HG03097 (cell line): ENCODE data around the gene CHIT1.
"Not testable (repeated sequence)": the region's sequence is repeated elsewhere in the genome, so short reads cannot be mapped to it uniquely, and the experiment has no call there.

Source experiments
- ATAC-seq: cut with Tn5 transposase; IDR thresholded peaks from one replicate; pipeline ENCODE4 v1.9.1; 2021; ENCODE audit not compliant: unreplicated experiment, low FRiP score

CHIT1 gene

DNA sequence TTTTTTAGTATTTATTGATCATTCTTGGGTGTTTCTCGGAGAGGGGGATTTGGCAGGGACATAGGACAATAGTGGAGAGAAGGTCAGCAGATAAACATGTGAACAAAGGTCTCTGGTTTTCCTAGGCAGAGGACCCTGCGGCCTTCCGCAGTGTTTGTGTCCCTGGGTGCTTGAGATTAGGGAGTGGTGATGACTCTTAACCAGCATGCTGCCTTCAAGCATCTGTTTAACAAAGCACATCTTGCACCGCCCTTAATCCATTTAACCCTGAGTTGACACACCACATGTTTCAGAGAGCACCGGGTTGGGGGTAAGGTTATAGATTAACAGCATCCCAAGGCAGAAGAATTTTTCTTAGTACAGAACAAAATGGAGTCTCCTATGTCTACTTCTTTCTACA lies 36.7 kb upstream of the CHIT1 start:
- not testable (repeated sequence) for ATAC-seq

DNA sequence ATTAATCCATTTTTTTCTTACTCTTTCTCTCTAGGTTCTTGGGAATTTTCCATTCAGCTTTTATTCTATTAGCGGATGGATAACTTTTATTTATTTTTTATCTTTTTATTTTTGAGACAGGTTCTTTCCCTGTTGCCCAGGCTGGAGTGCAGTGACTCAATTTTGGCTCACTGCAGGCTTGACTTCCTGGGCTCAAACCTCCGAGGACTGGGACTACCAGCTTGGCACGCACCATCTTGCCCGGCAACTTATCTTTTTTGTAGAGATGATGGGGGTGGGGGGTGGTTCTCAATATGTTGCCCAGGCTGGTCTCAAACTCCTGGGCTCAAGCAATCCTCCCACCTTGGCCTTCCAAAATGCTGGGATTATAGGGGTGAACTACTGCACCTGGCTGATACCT lies 36.1 kb upstream of the CHIT1 start:
- ATAC-seq, result no peak

GRCh38 chr1:203264052-203264501 lies 34.6 kb upstream of the CHIT1 start:
- no peak for ATAC-seq

- ATAC-seq, result no peak
Observed at GRCh38 chr1:203263496-203263895, 34.0 kb upstream of the CHIT1 start.

- not testable (repeated sequence) for ATAC-seq
Observed at GRCh38 chr1:203256636-203257035, 27.2 kb upstream of the CHIT1 start.

- not testable (repeated sequence) for ATAC-seq
Observed at GRCh38 chr1:203254782-203255181, 25.3 kb upstream of the CHIT1 start.

DNA sequence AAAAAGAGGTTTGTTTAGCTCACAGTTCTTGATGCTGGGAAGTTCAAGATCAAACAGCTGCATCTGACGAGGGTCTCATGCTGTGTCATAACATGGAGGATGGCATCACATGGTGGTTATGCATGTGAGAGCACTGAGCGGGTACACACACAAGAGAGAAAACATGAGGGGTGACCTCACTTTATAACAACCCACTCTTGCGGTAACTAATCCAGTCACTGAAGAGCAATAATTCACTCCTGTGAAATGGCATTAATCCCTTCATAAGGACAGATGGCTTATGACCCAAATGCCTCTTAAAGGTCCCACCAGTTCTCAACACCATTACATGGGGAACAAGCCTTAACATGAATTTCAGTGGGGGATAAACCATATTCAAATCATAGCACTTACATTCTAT lies 23.2 kb upstream of the CHIT1 start:
- no peak for ATAC-seq

GRCh38 chr1:203251466-203251865 lies 22.0 kb upstream of the CHIT1 start:
- ATAC-seq, result no peak

DNA sequence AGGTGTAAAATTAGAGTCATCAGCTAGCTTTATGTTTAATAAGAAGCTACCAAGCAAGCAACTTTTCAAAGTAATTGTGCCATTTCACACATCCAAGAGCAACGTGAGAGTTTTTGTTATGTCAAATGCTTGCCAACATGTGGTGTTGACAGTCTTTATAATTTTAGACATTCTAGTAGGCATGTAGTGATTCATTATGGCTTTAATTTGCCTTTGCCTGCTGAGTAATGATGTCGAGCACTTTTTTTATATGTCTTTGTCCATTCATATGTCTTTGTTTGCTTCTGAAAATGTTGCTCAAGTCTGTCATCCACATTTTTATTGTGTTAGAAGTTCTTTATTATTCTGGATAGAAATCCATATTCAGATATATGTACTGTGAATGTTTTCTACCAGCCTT lies 21.4 kb upstream of the CHIT1 start:
- no peak for ATAC-seq

DNA sequence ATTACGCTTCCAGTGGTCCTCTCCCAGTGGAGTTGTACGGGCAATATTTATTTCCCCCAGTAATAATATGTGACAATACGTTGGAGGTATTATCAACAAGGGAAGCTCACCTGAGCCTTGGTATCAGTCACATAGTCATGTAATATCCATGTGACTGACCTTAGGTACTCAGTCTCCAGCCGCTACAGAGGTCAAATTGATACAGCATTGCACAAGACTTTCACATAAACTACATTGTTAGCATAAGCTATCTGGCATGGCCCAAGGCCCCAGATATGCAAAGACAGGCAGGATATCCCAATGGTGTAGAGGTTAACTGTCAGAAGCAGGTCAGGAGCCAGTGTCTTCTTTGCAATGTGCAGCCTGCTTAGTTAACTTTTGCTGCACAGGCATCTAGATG lies 15.3 kb upstream of the CHIT1 start:
- ATAC-seq, result no peak

DNA sequence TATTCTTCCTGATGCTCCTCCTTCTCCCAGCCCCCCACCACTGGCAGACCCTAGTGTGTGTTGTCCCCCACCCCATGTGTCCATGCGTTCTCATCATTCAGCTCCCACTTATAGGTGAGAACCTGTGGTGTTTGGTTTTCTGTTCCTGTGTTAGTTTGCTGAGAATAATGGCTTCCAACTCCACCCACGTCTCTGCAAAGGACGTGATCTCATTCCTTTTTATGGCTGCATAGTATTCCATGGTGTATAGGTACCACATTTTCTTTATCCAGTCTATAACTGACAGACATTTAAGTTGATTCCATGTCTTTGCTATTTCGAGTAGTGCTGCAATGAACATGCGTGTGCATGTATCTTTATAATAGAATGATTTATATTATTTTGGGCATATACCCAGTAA lies 12.2 kb upstream of the CHIT1 start:
- ATAC-seq, result not testable (repeated sequence)

DNA sequence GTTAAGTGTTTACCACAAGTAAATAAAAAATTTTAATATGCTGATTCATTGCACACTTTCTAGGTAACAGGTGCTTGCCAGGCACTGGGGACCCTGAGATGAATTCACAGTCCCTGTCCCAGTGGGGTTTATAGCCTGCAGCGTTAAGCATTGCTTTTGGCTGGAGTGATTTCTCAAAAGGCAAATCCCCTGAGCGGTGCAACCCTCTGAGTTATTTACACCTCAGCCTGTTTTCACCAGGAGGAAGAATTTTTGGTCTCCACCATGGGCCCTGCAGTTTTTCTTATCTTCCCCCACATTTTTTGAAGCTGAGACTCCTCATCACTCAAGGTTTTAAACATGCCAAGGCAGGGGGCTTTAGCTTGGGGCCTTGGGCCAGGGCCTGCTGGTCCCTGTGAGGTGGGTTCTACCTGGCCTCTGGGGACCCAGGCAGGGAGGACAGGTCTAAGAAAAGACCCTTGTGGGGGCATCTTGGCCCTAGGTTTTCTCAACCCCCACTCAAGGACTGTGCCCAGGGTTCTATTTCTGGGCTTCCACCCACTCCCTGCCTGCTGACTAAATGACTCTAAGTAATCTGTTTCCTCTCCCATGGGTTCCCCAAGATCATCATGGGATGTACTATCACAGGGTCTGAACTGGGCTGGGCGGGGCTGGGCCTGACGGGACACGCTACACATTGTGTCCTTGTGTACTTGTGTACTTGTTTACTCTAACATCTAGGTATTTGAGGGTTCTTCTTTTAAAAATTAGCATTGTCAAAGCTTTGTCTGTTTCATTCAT lies 10.2 kb upstream of the CHIT1 start:
- ATAC-seq, result no peak

DNA sequence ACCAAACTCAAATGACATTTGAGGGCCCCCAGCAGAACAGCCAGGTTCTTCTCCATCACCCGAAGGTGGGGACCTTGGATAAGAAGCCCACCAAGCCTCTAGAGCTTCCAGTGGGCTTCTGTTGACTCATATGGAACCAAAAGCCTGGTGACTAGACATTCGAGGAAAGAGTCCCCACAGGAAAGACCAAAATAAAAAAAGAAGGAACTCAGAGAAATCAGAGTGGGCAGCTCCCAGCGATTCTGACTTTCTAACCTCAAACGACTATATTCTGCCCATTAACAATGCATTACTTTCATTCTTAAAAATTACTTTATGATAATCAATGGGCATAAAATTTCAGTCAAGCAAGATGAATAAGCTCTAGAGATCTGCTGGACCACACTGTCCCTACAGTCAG lies 9.6 kb upstream of the CHIT1 start:
- no peak for ATAC-seq

DNA sequence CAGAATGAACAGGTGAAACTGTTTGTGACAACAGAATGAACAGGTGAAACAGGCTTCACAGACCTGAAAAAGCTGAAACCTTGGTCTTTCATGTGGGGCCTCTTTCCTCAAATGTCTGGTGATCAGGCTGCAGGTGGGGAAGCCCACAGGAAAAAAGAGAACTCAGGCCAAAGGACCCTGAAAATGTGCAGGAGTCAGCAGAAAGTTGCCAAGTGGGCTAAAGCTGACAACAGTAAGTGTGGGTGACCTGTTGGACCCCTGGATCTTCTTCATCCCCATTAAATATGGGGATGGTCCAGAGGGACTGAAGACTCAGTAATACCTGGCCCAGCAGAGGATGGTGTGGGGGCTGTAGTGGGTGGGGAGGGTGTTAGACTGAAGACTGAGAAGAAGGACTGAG lies 9.1 kb upstream of the CHIT1 start:
- no peak for ATAC-seq

DNA sequence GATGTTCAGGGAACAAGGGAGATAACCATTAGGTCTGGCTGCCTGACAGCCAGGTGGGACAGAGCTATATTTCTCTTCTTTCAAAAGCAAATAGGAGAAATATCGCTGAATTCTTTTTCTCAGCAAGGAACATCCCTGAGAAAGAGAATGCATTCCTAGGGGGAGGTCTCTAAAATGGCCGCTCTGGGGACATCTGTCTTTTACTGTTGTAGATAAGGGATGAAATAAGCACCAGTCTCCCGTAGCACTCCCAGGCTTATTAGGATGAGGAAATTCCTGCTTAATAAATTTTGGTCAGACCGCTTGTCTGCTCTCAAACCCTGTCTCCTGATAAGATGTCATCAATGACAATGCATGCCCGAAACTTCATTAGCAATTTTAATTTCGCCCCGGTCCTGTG lies 5.4 kb upstream of the CHIT1 start:
- ATAC-seq, result not testable (repeated sequence)

GRCh38 chr1:203228670-203229069 lies 803 bp downstream of the CHIT1 start:
- ATAC-seq, result no peak

DNA sequence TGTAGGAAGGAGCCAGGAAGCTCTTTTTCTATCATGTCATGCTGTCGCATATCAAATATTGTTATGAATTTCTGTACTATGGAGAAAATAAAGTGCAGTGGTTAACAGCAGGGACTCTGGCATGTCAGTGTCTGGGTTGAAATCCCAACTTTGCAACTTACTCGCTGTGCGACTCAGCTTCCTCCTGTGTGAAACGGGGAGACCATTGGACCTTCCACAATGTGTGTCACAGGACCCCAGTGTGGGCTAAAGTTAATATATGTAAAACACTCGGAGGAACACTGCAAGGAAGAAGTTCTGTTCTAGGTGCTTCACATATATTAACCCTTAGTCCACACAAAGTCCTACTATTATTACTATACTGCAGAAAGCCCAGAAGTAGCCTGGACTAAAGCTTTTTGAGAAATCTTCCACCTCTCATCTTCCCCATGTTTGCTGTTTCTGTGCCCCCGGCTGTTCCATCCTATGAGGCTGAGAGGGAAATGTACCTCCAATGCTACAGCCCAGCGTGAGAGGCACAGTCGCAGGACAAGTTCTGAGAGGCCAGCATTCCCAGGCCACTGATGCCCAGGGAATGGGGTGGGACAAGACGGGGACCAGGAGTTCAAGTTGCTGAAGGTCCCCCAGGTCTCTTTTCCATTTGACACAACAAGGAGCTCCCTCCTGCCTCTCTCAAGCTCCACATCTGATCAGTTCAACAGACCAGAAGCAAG lies 1.9 kb downstream of the CHIT1 start:
- ATAC-seq, result no peak

DNA sequence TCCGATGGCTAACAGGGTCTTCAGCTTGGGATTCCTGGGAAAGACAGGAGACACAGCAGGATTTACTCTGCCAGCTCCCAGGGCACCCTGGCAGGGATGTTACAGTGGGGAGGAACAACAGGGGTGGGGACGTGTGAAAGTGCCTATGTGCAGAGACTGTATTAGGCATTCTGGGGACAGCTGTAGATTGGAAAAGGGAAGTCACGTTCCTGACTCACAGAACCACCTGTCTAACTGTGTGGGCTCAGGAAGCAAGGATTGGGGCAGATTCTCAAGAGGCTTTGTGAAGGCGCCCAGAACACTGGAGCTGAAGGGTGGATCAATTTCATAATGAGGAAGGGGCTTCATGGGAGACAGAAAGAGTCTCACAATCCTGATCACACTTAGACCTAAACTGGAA lies 4.4 kb downstream of the CHIT1 start:
- ATAC-seq, result no peak

- ATAC-seq, result no peak
Observed at GRCh38 chr1:203223012-203223775, 6.3 kb downstream of the CHIT1 start.

DNA sequence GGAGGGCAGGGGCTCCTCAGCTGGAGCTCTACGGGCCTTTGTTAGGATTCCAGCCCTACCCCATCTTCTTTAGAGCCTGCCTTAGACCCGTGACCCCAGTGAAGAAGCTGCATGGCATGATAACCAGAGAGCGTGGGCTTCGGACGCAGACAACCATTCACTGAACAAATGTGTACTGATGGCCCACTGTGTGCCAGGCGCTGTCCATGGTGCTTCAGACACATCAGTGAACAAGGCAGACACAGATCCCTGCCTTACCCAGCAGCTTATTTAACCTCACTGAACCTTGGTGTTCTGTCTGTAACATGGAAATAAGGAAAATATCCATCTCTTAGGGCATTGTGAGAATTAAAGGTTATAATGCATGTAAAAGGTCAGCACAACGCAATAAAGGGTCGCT lies 9.5 kb downstream of the CHIT1 start:
- ATAC-seq, result no peak

DNA sequence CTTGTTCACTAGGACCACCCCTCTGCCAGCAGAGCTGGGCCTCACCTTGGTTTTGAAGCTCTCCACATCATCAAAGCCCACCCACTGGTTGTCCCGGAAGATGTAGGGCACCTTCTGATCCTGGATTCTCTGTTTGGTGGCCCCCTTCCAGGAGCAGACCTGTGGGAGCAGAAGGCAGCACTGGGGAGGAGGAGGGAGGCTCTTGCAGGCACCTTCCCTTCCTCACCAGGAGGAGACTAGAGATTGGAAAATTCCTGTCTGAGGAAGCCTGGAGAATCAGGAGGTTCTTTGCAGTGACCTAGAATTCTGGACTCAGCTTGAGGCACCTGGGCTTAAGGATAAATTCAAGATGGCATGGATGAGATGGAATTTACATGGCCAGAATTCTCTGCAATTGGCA lies 10.3 kb downstream of the CHIT1 start:
- no peak for ATAC-seq
